WTC11 (cell line): Measurements from ENCODE around the gene GPRIN2. TPM values are rescaled to one million over a fixed set of nuclear protein-coding genes. Genes with fewer than 3 reads are reported as not detected.

ENCODE experiments used
- ATAC-seq: fragments of 200-7000 bp; cut with Tn5 transposase; 2 replicates; pipeline ENCODE4 v1.10.0; 2021; ENCODE audit warnings: mild to moderate bottlenecking, moderate library complexity
- CTCF ChIA-PET: fragments of 300-600 bp; sonication (Branson Sonifier 250); formaldehyde crosslinking; loops from one replicate; lab custom pipeline; 2021; ENCODE audit warnings: antibody characterized with exemption; lab: Charles Lee
- POLR2A ChIA-PET: fragments of 350-600 bp; sonication (Branson Sonifier 250); formaldehyde crosslinking; loops from one replicate; lab custom pipeline; 2021; ENCODE audit warnings: antibody characterized with exemption; lab: Charles Lee
- DNase-seq: peaks from one replicate; pipeline ENCODE4 v3.0.0; 2021; ENCODE audit warnings: low spot score
- H3K27ac Mint-ChIP-seq: 2 replicates; pipeline ENCODE4 v1.8.0; 2021; ENCODE audit warnings: mixed read lengths
- H3K27me3 Mint-ChIP-seq: 2 replicates; pipeline ENCODE4 v1.8.0; 2021; ENCODE audit warnings: low read depth, mild to moderate bottlenecking, moderate library complexity, mixed read lengths
- H3K36me3 Mint-ChIP-seq: 2 replicates; pipeline ENCODE4 v1.8.0; 2021; ENCODE audit warnings: mixed read lengths
- H3K4me1 Mint-ChIP-seq: 2 replicates; pipeline ENCODE4 v1.8.0; 2022; ENCODE audit warnings: mixed read lengths
- H3K4me3 Mint-ChIP-seq: 2 replicates; pipeline ENCODE4 v1.8.0; 2021; ENCODE audit warnings: mild to moderate bottlenecking, moderate library complexity, mixed read lengths
- H3K9me3 Mint-ChIP-seq: 2 replicates; pipeline ENCODE4 v1.8.0; 2021; ENCODE audit warnings: mixed read lengths
- ATF2 ChIP-seq: sonication (generic); formaldehyde crosslinking; IDR thresholded peaks from 2 replicates; pipeline ENCODE4 v1.8.1; 2022; ENCODE audit warnings: low read depth, missing genetic modification reagents, borderline replicate concordance
- E2F4 ChIP-seq: sonication (generic); formaldehyde crosslinking; IDR thresholded peaks from 2 replicates; pipeline ENCODE4 v1.8.1; 2022; ENCODE audit warnings: low read depth, mild to moderate bottlenecking, moderate library complexity, missing genetic modification reagents, borderline replicate concordance
- E2F5 ChIP-seq: sonication (generic); formaldehyde crosslinking; IDR thresholded peaks from 2 replicates; pipeline ENCODE4 v1.8.1; 2022; ENCODE audit warnings: mild to moderate bottlenecking, moderate library complexity, missing genetic modification reagents
- ERG ChIP-seq: fragments of 250-450 bp; sonication (Bioruptor Pico); IDR thresholded peaks from 2 replicates; pipeline ENCODE4 v1.8.0; 2021; ENCODE audit warnings: mild to moderate bottlenecking
- GRHL2 ChIP-seq: fragments of 250-450 bp; sonication (Bioruptor Pico); IDR thresholded peaks from 2 replicates; pipeline ENCODE4 v1.8.0; 2022; ENCODE audit warnings: mild to moderate bottlenecking, moderate library complexity; ENCODE audit not compliant: insufficient replicate concordance, severe bottlenecking
- JAZF1 ChIP-seq: fragments of 250-450 bp; sonication (Bioruptor Pico); IDR thresholded peaks from 2 replicates; pipeline ENCODE4 v1.9.0; 2021; ENCODE audit warnings: moderate library complexity, mild to moderate bottlenecking, inconsistent platforms
- NFE2L1 ChIP-seq: sonication (generic); formaldehyde crosslinking; IDR thresholded peaks from 2 replicates; pipeline ENCODE4 v1.8.1; 2023; ENCODE audit warnings: missing genetic modification reagents
- NFYB ChIP-seq: sonication (generic); formaldehyde crosslinking; conservative IDR thresholded peaks from 2 replicates; pipeline ENCODE4 v1.8.0; 2022; ENCODE audit warnings: low read depth, missing genetic modification reagents
- OVOL2 ChIP-seq: fragments of 250-450 bp; sonication (Bioruptor Pico); IDR thresholded peaks from 2 replicates; pipeline ENCODE4 v1.9.0; 2021; ENCODE audit warnings: mild to moderate bottlenecking, borderline replicate concordance
- RORB ChIP-seq: fragments of 250-450 bp; sonication (Bioruptor Pico); IDR thresholded peaks from 2 replicates; pipeline ENCODE4 v1.9.0; 2021; ENCODE audit warnings: mild to moderate bottlenecking
- SOX15 ChIP-seq: fragments of 250-450 bp; sonication (Bioruptor Pico); IDR thresholded peaks from 2 replicates; pipeline ENCODE4 v1.9.0; 2021; ENCODE audit warnings: mild to moderate bottlenecking
- TCF7 ChIP-seq: sonication (generic); formaldehyde crosslinking; IDR thresholded peaks from 2 replicates; pipeline ENCODE4 v1.8.0; 2022; ENCODE audit warnings: mild to moderate bottlenecking, low read depth, missing genetic modification reagents, moderate library complexity
- USF1 ChIP-seq: sonication (generic); formaldehyde crosslinking; IDR thresholded peaks from 2 replicates; pipeline ENCODE4 v1.8.0; 2022; ENCODE audit warnings: mild to moderate bottlenecking, missing genetic modification reagents
- ZNF138 ChIP-seq: sonication (generic); formaldehyde crosslinking; conservative IDR thresholded peaks from 2 replicates; pipeline ENCODE4 v1.8.1; 2022; ENCODE audit warnings: mild to moderate bottlenecking, moderate library complexity, missing genetic modification reagents
- ZNF416 ChIP-seq: fragments of 250-450 bp; sonication (Bioruptor Pico); IDR thresholded peaks from 2 replicates; pipeline ENCODE4 v1.9.0; 2021; ENCODE audit warnings: mild to moderate bottlenecking, inconsistent platforms
- ZNF512 ChIP-seq: sonication (generic); formaldehyde crosslinking; IDR thresholded peaks from 2 replicates; pipeline ENCODE4 v1.8.1; 2022; ENCODE audit warnings: missing genetic modification reagents, borderline replicate concordance
- ZSCAN18 ChIP-seq: fragments of 250-450 bp; sonication (Bioruptor Pico); IDR thresholded peaks from 2 replicates; pipeline ENCODE4 v2.1.2; 2022; ENCODE audit warnings: mild to moderate bottlenecking, moderate library complexity
- total RNA-seq: library from RNA; stranded (reverse); gene quantifications from 3 replicates; pipeline ENCODE4 v1.2.3, GENCODE V29; 2021
- TF ChIP-seq, protein P1 (sequence below): sonication (generic); formaldehyde crosslinking; IDR thresholded peaks from 2 replicates; pipeline ENCODE4 v1.8.0; 2023; ENCODE audit warnings: missing genetic modification reagents
- TF ChIP-seq, protein P2 (sequence below): fragments of 250-450 bp; sonication (Bioruptor Pico); IDR thresholded peaks from 2 replicates; pipeline ENCODE4 v1.9.0; 2021; ENCODE audit warnings: mild to moderate bottlenecking
- TF ChIP-seq, protein P3 (sequence below): sonication (generic); formaldehyde crosslinking; IDR thresholded peaks from 2 replicates; pipeline ENCODE4 v1.8.1; 2023; ENCODE audit warnings: mild to moderate bottlenecking, missing genetic modification reagents
- TF ChIP-seq, protein P4 (sequence below): fragments of 250-450 bp; sonication (Bioruptor Pico); IDR thresholded peaks from 2 replicates; pipeline ENCODE4 v1.9.0; 2021; ENCODE audit warnings: moderate library complexity, mild to moderate bottlenecking, inconsistent platforms, borderline replicate concordance

Gene GPRIN2
- total RNA-seq, 1 experiment from 2014 or later: 17.5 TPM

DNA sequence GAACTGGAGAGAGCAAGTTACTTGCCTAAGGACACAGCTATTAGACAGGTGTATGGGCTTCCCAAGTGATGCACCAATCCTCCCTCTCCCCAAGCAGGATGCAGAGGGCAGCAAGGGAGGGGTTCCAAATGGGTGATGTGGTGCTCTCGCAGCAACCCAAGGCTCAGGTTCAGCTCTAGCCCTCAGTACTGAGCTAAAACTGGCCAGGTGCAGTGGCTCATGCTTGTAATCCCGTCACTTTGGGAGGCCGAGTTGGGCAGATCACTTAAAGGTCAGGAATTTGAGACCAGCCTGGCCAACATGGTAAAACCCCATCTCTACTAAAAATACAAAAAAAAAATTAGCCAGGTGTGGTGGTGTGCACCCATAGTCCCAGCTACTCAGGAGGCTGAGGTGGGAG lies 40.7 kb downstream of the GPRIN2 start (continued):
- TF ChIP-seq USF1 (CRISPR knock-in tag): no peak
- TF ChIP-seq, protein P1, sequence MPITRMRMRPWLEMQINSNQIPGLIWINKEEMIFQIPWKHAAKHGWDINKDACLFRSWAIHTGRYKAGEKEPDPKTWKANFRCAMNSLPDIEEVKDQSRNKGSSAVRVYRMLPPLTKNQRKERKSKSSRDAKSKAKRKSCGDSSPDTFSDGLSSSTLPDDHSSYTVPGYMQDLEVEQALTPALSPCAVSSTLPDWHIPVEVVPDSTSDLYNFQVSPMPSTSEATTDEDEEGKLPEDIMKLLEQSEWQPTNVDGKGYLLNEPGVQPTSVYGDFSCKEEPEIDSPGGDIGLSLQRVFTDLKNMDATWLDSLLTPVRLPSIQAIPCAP: no peak
- TF ChIP-seq ZSCAN18: no peak
- TF ChIP-seq, protein P2, sequence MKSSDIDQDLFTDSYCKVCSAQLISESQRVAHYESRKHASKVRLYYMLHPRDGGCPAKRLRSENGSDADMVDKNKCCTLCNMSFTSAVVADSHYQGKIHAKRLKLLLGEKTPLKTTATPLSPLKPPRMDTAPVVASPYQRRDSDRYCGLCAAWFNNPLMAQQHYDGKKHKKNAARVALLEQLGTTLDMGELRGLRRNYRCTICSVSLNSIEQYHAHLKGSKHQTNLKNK (CRISPR knock-in tag): no peak
- no peak for TF ChIP-seq ZNF138 (CRISPR knock-in tag)
- TF ChIP-seq RORB (CRISPR knock-in tag): no peak
- no peak for TF ChIP-seq ERG (CRISPR knock-in tag)

DNA sequence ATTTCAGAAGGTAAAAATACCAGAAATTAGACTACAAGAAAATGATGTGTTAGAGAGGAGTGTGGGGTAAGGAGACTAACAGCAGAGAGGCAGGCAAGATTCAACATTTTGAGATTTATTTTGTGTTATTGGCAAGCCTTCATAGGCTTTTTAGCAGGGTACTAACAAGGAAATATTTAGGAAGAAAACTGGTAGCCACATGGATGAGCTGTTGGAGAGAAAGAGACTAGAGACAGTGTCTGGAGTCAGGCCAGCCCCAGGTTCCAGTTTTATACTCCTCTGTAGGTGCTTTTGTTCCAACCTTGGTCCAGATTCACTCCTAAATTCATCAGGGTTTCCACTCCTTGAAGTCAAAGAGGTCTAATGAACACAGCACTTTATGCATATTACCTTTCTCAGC lies 41.1 kb downstream of the GPRIN2 start:
- H3K27ac Mint-ChIP-seq: no peak overlapping the region
- no peak overlapping the region for H3K4me3 Mint-ChIP-seq
- no peaks in the 10 kb centered on the region for H3K9me3 Mint-ChIP-seq
- TF ChIP-seq ZNF416 (CRISPR knock-in tag) (no peak), TCF7 (no peak), NFE2L1 (CRISPR knock-in tag) (no peak)
- ChIA-PET POLR2A (no interaction called here), CTCF (interaction anchor here (4.2 kb wide), 1 partner anchor 29 kb away, joined by 15 read pairs; no protein-coding TSS in a partner anchor)
- H3K4me1 Mint-ChIP-seq: no peaks in the 10 kb centered on the region
- H3K27me3 Mint-ChIP-seq: no peaks in the 10 kb centered on the region
- no peaks in the 10 kb centered on the region for H3K36me3 Mint-ChIP-seq
- ATAC-seq: no peak
- no peak for DNase-seq

- POLR2A ChIA-PET: no interaction called here
- TF ChIP-seq SOX15 (CRISPR knock-in tag): no peak
- TF ChIP-seq E2F5 (CRISPR knock-in tag): no peak
- no peak for TF ChIP-seq E2F4 (CRISPR knock-in tag)
- TF ChIP-seq, protein P3, sequence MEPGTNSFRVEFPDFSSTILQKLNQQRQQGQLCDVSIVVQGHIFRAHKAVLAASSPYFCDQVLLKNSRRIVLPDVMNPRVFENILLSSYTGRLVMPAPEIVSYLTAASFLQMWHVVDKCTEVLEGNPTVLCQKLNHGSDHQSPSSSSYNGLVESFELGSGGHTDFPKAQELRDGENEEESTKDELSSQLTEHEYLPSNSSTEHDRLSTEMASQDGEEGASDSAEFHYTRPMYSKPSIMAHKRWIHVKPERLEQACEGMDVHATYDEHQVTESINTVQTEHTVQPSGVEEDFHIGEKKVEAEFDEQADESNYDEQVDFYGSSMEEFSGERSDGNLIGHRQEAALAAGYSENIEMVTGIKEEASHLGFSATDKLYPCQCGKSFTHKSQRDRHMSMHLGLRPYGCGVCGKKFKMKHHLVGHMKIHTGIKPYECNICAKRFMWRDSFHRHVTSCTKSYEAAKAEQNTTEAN (CRISPR knock-in tag): no peak
- no peak for TF ChIP-seq GRHL2 (CRISPR knock-in tag)
- TF ChIP-seq ATF2 (CRISPR knock-in tag): no peak
- no peak for TF ChIP-seq JAZF1 (CRISPR knock-in tag)
- no peak for TF ChIP-seq NFYB (CRISPR knock-in tag)
- TF ChIP-seq, protein P4, sequence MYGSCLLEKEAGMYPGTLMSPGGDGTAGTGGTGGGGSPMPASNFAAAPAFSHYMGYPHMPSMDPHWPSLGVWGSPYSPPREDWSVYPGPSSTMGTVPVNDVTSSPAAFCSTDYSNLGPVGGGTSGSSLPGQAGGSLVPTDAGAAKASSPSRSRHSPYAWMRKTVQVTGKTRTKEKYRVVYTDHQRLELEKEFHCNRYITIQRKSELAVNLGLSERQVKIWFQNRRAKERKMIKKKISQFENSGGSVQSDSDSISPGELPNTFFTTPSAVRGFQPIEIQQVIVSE (CRISPR knock-in tag): no peak
- TF ChIP-seq OVOL2 (CRISPR knock-in tag): no peak
- TF ChIP-seq ZNF512: no peak
Observed at GRCh38 chr10:46514899-46515298, 41.6 kb downstream of the GPRIN2 start.

More at GRCh38 chr10:46514899-46515298, 41.6 kb downstream of the GPRIN2 start:
- Mint-ChIP-seq H3K4me3 (no peak overlapping the region), H3K4me1 (no peaks in the 10 kb centered on the region), H3K9me3 (no peaks in the 10 kb centered on the region), H3K36me3 (no peaks in the 10 kb centered on the region), H3K27me3 (no peaks in the 10 kb centered on the region), H3K27ac (no peak overlapping the region)
- DNase-seq (no peak), ATAC-seq (no peak)
- CTCF ChIA-PET: interaction anchor here (4.2 kb wide), 1 partner anchor 30 kb away, joined by 15 read pairs; no protein-coding TSS in a partner anchor
